DOHH2 (cell line): ENCODE data around the gene C12orf56.

ENCODE experiments used
- H3F3A ChIP-seq: fragments of 200-600 bp; sonication (generic), shearing (Covaris generic); 2 replicates; pipeline ENCODE4 v1.6.0; 2016; ENCODE audit warnings: antibody characterized with exemption, mild to moderate bottlenecking; ENCODE audit not compliant: control insufficient read depth, insufficient read depth
- H3K27ac ChIP-seq: fragments of 200-600 bp; sonication (generic); 2 replicates; pipeline ENCODE4 v1.5.1; 2014; ENCODE audit warnings: low read depth, mild to moderate bottlenecking, low read length, moderate library complexity
- H3K27me3 ChIP-seq: fragments of 200-600 bp; sonication (generic); 2 replicates; pipeline ENCODE4 v1.6.1; 2014; ENCODE audit warnings: mild to moderate bottlenecking, low read length, mixed read lengths; ENCODE audit not compliant: control insufficient read depth
- H3K36me3 ChIP-seq: fragments of 200-600 bp; sonication (generic); 2 replicates; pipeline ENCODE4 v1.6.1; 2014; ENCODE audit warnings: mild to moderate bottlenecking, low read length, moderate library complexity, mixed read lengths; ENCODE audit not compliant: control insufficient read depth
- H3K4me1 ChIP-seq: fragments of 200-600 bp; sonication (generic); 2 replicates; pipeline ENCODE4 v1.6.1; 2014; ENCODE audit warnings: mild to moderate bottlenecking, low read length, mixed read lengths; ENCODE audit not compliant: control insufficient read depth
- H3K4me2 ChIP-seq: fragments of 200-600 bp; sonication (generic); 2 replicates; pipeline ENCODE4 v1.6.0; 2014; ENCODE audit warnings: mild to moderate bottlenecking, low read length, moderate library complexity
- H3K4me3 ChIP-seq: fragments of 200-600 bp; sonication (generic); 2 replicates; pipeline ENCODE4 v1.5.1; 2014; ENCODE audit warnings: mild to moderate bottlenecking, low read length, mixed read lengths
- H3K79me2 ChIP-seq: fragments of 200-600 bp; sonication (generic); 2 replicates; pipeline ENCODE4 v1.6.1; 2014; ENCODE audit warnings: mild to moderate bottlenecking, low read length, mixed read lengths; ENCODE audit not compliant: control insufficient read depth
- H3K9me2 ChIP-seq: fragments of 200-600 bp; sonication (generic); replicated peaks from 2 replicates; pipeline ENCODE4 v1.6.1; 2014; ENCODE audit warnings: mild to moderate bottlenecking, low read length, mixed read lengths; ENCODE audit not compliant: control insufficient read depth
- H3K9me3 ChIP-seq: fragments of 200-600 bp; sonication (generic); 2 replicates; pipeline ENCODE4 v1.6.1; 2014; ENCODE audit warnings: antibody characterized with exemption, low read length, mixed read lengths; ENCODE audit not compliant: control insufficient read depth, insufficient read depth
- H4K20me1 ChIP-seq: fragments of 200-600 bp; sonication (generic); 2 replicates; pipeline ENCODE4 v1.6.0; 2014; ENCODE audit warnings: low read depth, mild to moderate bottlenecking, antibody characterized with exemption, low read length, moderate library complexity; ENCODE audit not compliant: control insufficient read depth, insufficient read depth
- EZH2phosphoT487 ChIP-seq: fragments of 200-600 bp; sonication (generic); IDR thresholded peaks from 2 replicates; pipeline ENCODE4 v1.6.1; 2017; ENCODE audit warnings: borderline replicate concordance, mild to moderate bottlenecking, antibody characterized with exemption, low read length, moderate library complexity, mixed read lengths
- TF ChIP-seq, protein P1 (sequence below): fragments of 200-600 bp; sonication (generic); IDR thresholded peaks from one replicate; pipeline ENCODE4 v1.5.1; 2014; ENCODE audit warnings: antibody characterized with exemption, mild to moderate bottlenecking, low read depth, low read length; ENCODE audit not compliant: poor library complexity, severe bottlenecking

Gene C12orf56

DNA sequence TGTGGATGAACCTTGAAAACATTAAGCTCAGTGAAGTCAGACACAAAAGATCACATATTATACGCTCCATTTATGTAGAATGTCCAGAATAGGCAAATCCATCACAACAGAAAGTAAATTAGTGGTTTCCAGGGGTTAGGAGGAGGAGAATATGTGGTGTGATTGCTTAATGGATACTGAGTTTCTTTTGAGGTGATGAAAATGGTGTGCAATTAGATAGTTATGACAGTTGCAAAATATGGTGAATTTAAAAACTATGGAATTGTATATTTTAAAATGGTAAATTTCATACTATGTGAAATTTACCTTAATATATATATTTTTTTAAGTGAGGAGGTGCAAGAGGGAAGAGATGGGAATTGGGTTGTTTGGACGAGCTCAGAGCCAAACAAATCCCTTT is 122.1 kb downstream of the C12orf56 start:
- TF ChIP-seq, protein P1, sequence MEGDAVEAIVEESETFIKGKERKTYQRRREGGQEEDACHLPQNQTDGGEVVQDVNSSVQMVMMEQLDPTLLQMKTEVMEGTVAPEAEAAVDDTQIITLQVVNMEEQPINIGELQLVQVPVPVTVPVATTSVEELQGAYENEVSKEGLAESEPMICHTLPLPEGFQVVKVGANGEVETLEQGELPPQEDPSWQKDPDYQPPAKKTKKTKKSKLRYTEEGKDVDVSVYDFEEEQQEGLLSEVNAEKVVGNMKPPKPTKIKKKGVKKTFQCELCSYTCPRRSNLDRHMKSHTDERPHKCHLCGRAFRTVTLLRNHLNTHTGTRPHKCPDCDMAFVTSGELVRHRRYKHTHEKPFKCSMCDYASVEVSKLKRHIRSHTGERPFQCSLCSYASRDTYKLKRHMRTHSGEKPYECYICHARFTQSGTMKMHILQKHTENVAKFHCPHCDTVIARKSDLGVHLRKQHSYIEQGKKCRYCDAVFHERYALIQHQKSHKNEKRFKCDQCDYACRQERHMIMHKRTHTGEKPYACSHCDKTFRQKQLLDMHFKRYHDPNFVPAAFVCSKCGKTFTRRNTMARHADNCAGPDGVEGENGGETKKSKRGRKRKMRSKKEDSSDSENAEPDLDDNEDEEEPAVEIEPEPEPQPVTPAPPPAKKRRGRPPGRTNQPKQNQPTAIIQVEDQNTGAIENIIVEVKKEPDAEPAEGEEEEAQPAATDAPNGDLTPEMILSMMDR = no peak
- no peak for TF ChIP-seq EZH2phosphoT487
- Histone ChIP-seq H3K36me3 (no peaks in the 10 kb centered on the region), H3K4me3 (no peak overlapping the region), H3K9me2 (no peaks in the 10 kb centered on the region), H3K27me3 (peaks cover 13% of the 10 kb centered on the region; the same call in 1 of the 2 replicates), H3F3A (no peaks in the 10 kb centered on the region), H3K4me1 (no peaks in the 10 kb centered on the region), H3K79me2 (no peaks in the 10 kb centered on the region), H3K4me2 (no peak overlapping the region), H3K9me3 (no peaks in the 10 kb centered on the region), H4K20me1 (no peaks in the 10 kb centered on the region), H3K27ac (no peak overlapping the region)

DNA sequence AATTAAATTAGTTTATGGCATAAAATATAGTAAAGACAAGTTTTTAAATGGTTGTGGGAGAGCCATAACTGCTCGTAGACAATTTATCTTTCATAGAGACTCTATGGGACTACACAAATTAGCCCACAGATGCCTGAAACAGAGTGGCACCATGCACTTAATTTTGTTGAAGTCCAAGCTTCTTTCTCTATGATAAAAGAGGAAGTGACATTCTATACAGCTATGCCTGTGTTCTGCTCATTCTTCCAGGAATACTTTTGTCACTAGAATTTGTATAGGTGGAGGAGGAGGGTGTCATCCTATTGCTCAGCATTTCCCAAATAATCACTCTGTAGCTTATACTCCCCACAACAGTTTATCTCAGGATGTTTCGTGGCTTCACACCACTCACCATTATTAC is 124.7 kb downstream of the C12orf56 start:
- Histone ChIP-seq H3F3A (no peaks in the 10 kb centered on the region), H3K9me3 (no peaks in the 10 kb centered on the region), H3K79me2 (no peaks in the 10 kb centered on the region), H3K9me2 (no peaks in the 10 kb centered on the region), H3K27me3 (peaks cover 13% of the 10 kb centered on the region; the same call in 1 of the 2 replicates), H3K4me2 (no peak overlapping the region), H3K4me3 (no peak overlapping the region), H4K20me1 (no peaks in the 10 kb centered on the region), H3K27ac (no peak overlapping the region), H3K4me1 (no peaks in the 10 kb centered on the region), H3K36me3 (no peaks in the 10 kb centered on the region)
- TF ChIP-seq EZH2phosphoT487 = no peak
- TF ChIP-seq, protein P1 = no peak

DNA sequence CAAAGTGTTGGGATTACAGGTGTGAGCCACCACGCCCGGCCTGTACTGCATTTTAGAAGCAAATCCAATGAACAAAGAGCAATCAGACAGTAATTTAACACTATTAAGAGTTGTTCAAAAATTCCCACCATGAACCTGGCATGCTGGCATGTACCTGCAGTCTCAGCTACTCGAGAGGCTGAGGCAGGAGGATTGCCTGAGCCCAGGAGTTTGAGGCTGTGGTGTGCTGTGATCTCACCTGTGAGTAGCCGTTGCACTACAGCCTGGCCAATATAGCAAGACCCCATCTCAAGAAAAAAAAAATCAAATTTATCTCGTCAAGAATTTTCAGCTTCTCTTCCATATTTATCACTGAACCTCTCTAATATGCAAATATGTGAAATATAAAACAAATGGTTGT is 128.7 kb downstream of the C12orf56 start:
- Histone ChIP-seq H4K20me1 (no peaks in the 10 kb centered on the region), H3K4me3 (no peak overlapping the region), H3K9me2 (no peaks in the 10 kb centered on the region), H3K4me2 (no peak overlapping the region), H3K27me3 (no peaks in the 10 kb centered on the region), H3F3A (no peaks in the 10 kb centered on the region), H3K27ac (no peak overlapping the region), H3K9me3 (no peaks in the 10 kb centered on the region), H3K4me1 (no peaks in the 10 kb centered on the region), H3K79me2 (no peaks in the 10 kb centered on the region), H3K36me3 (no peaks in the 10 kb centered on the region)
- TF ChIP-seq, protein P1 = no peak
- no peak for TF ChIP-seq EZH2phosphoT487

DNA sequence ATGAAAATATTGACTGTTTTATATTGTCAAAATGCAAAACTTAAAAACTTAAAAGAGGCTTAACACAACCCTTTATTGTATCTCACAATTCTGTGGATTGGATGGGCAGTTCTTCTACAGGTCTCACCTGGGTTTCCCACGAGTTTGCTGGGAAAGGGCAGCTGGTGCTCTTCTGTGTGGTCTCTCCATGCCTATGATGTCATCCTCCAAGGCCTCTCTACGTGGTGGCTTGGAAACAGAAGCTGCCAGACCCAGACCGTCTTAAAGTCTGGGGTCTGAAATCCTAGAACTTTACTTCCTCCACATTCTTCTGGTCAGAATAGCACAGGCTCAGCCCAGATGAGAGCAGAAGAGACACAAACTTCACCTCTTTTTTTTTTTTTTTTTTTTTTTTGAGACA is 132.0 kb downstream of the C12orf56 start:
- no peaks in the 10 kb centered on the region for H3K9me3 ChIP-seq
- no peaks in the 10 kb centered on the region for H3K27me3 ChIP-seq
- TF ChIP-seq EZH2phosphoT487 = no peak
- TF ChIP-seq, protein P1 = no peak
- H3K4me2 ChIP-seq = no peak overlapping the region
- no peaks in the 10 kb centered on the region for H3K9me2 ChIP-seq
- H3K79me2 ChIP-seq = no peaks in the 10 kb centered on the region
- H3K27ac ChIP-seq = no peak overlapping the region
- H4K20me1 ChIP-seq = no peaks in the 10 kb centered on the region
- no peaks in the 10 kb centered on the region for H3K4me1 ChIP-seq
- no peak overlapping the region for H3K4me3 ChIP-seq
- no peaks in the 10 kb centered on the region for H3K36me3 ChIP-seq
- H3F3A ChIP-seq = no peaks in the 10 kb centered on the region
